ENCODE measurements around the gene BCHE. TPM values are rescaled to one million over a fixed set of nuclear protein-coding genes. Genes with fewer than 3 reads are reported as not detected.

The BCHE gene
- total and polyA plus RNA-seq, 2 donors (not counting 1 experiment from before 2014, with no cell fraction given) = 5.8 to 34.7 TPM

DNA sequence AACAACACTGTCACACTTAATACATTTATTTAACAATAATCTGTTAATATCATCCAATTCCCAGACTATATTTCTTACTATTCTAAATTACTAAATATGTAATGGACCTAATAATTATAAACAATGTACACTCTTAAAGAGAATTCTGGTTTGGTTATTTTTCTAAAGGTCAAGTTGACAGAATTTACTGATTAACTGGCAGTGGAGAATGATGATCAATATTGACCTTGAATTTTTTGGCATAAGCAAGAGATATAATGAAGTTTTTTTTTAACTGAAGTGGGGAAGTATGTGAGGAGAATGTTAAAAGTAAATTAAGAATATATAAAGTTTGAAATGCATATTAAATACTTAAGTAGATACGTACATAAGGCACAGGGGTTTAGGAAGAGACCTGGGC lies 33.8 kb downstream of the BCHE start:
- H3K79me2 ChIP-seq (ENCODE audit: control insufficient read depth, insufficient read depth, low read length) = no peaks in the 10 kb centered on the region
- DNase-seq (ENCODE audit: low read depth in 2 of 2) = no peak
- no peaks in the 10 kb centered on the region for H3K36me3 ChIP-seq (ENCODE audit: control insufficient read depth, insufficient read depth, low read length)
- H3K4me1 ChIP-seq (ENCODE audit: control insufficient read depth, extremely low read depth, insufficient read depth, low read length) = no peaks in the 10 kb centered on the region
- no peak overlapping the region for H3K4me3 ChIP-seq (replicated peaks in 1 of 4; ENCODE audit: control extremely low read depth in 1 of 4, insufficient read depth in 1 of 4, low read depth in 3 of 4, low read length in 4 of 4)
- no peak for TF ChIP-seq EZH2 (IDR thresholded peaks at IDR 0.05; ENCODE audit: low read length, missing control alignments)
- TF ChIP-seq, protein P1, sequence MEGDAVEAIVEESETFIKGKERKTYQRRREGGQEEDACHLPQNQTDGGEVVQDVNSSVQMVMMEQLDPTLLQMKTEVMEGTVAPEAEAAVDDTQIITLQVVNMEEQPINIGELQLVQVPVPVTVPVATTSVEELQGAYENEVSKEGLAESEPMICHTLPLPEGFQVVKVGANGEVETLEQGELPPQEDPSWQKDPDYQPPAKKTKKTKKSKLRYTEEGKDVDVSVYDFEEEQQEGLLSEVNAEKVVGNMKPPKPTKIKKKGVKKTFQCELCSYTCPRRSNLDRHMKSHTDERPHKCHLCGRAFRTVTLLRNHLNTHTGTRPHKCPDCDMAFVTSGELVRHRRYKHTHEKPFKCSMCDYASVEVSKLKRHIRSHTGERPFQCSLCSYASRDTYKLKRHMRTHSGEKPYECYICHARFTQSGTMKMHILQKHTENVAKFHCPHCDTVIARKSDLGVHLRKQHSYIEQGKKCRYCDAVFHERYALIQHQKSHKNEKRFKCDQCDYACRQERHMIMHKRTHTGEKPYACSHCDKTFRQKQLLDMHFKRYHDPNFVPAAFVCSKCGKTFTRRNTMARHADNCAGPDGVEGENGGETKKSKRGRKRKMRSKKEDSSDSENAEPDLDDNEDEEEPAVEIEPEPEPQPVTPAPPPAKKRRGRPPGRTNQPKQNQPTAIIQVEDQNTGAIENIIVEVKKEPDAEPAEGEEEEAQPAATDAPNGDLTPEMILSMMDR (conservative IDR thresholded peaks at IDR 0.05 in 1 of 2, IDR thresholded peaks at IDR 0.05 in 1 of 2; ENCODE audit: low read depth in 1 of 2, low read length in 2 of 2) = no peak
- H4K20me1 ChIP-seq (ENCODE audit: control insufficient read depth, extremely low read depth, insufficient read depth, low read length) = no peaks in the 10 kb centered on the region
- no peak overlapping the region for H3K9ac ChIP-seq (ENCODE audit: insufficient read depth, low read length)
- no peak overlapping the region for H3K27ac ChIP-seq (ENCODE audit: insufficient read depth, low read length)
- H3K9me3 ChIP-seq (ENCODE audit: control insufficient read depth, insufficient read depth, low read depth, low read length) = no peaks in the 10 kb centered on the region
- H3K27me3 ChIP-seq (ENCODE audit: control insufficient read depth, insufficient read depth, low read length) = no peaks in the 10 kb centered on the region
- no peak overlapping the region for H3K4me2 ChIP-seq (ENCODE audit: extremely low read depth, insufficient read depth, low read length)
- no peak overlapping the region for H2AFZ ChIP-seq (ENCODE audit: low read length)

DNA sequence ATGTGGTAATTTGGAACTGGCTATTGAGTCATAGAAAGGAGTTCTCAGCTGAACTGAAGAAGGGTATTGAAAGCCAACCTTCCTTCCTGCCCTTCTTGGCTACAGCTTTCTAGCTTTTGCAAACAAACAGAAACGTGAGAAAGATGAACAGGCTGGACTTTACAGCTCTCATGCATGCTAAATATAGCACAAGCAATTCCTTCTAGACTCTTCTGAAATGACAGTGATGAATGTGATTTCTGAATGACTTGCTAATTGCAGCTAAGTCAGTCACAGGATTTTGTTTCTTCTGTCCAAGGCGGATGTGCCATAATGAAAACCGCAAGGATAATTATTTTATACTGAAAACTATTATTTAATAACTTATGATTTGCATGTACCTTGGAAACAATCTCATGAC lies 36.3 kb downstream of the BCHE start:
- no peaks in the 10 kb centered on the region for H3K36me3 ChIP-seq (ENCODE audit: control insufficient read depth, insufficient read depth, low read length)
- H3K79me2 ChIP-seq (ENCODE audit: control insufficient read depth, insufficient read depth, low read length) = no peaks in the 10 kb centered on the region
- no peak overlapping the region for H3K4me2 ChIP-seq (ENCODE audit: extremely low read depth, insufficient read depth, low read length)
- no peaks in the 10 kb centered on the region for H3K4me1 ChIP-seq (ENCODE audit: control insufficient read depth, extremely low read depth, insufficient read depth, low read length)
- H3K27me3 ChIP-seq (ENCODE audit: control insufficient read depth, insufficient read depth, low read length) = no peaks in the 10 kb centered on the region
- no peak overlapping the region for H2AFZ ChIP-seq (ENCODE audit: low read length)
- H4K20me1 ChIP-seq (ENCODE audit: control insufficient read depth, extremely low read depth, insufficient read depth, low read length) = no peaks in the 10 kb centered on the region
- DNase-seq (ENCODE audit: low read depth in 2 of 2) = peak; percentile 3 to 12
- no peak overlapping the region for H3K4me3 ChIP-seq (replicated peaks in 1 of 4; ENCODE audit: control extremely low read depth in 1 of 4, insufficient read depth in 1 of 4, low read depth in 3 of 4, low read length in 4 of 4)
- H3K9me3 ChIP-seq (ENCODE audit: control insufficient read depth, insufficient read depth, low read depth, low read length) = no peaks in the 10 kb centered on the region
- TF ChIP-seq EZH2 (IDR thresholded peaks at IDR 0.05; ENCODE audit: low read length, missing control alignments) = no peak
- TF ChIP-seq, protein P1 (conservative IDR thresholded peaks at IDR 0.05 in 1 of 2, IDR thresholded peaks at IDR 0.05 in 1 of 2; ENCODE audit: low read depth in 1 of 2, low read length in 2 of 2) = no peak
- H3K9ac ChIP-seq (ENCODE audit: insufficient read depth, low read length) = no peak overlapping the region
- no peak overlapping the region for H3K27ac ChIP-seq (ENCODE audit: insufficient read depth, low read length)

DNA sequence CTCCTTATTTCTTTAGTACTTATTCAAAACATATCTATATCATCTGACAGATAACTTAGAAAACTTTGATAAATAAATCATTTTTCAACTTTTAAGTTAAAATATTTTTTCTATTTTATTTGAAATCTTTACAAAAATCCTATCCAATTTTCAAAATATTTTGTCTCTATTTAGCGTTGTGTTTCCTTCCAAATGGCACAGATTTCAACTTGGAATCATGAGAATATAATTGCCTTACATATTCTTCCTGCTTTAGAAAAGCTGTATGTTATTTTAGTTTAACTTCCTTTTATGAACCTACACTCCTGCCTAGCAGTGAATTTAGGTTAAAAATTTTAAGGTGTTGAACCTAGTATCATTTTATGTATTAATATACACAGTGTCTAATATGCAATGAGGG lies 38.2 kb downstream of the BCHE start:
- H3K27ac ChIP-seq (ENCODE audit: insufficient read depth, low read length) = no peak overlapping the region
- H3K9ac ChIP-seq (ENCODE audit: insufficient read depth, low read length) = no peak overlapping the region

More for the DNA sequence above, 38.2 kb downstream of the BCHE start:
- Histone ChIP-seq H3K79me2 (ENCODE audit: control insufficient read depth, insufficient read depth, low read length) (no peaks in the 10 kb centered on the region), H4K20me1 (ENCODE audit: control insufficient read depth, extremely low read depth, insufficient read depth, low read length) (no peaks in the 10 kb centered on the region), H3K9me3 (ENCODE audit: control insufficient read depth, insufficient read depth, low read depth, low read length) (no peaks in the 10 kb centered on the region), H3K4me1 (ENCODE audit: control insufficient read depth, extremely low read depth, insufficient read depth, low read length) (no peaks in the 10 kb centered on the region), H3K4me3 (replicated peaks in 1 of 4; ENCODE audit: control extremely low read depth in 1 of 4, insufficient read depth in 1 of 4, low read depth in 3 of 4, low read length in 4 of 4) (no peak overlapping the region), H2AFZ (ENCODE audit: low read length) (no peak overlapping the region), H3K4me2 (ENCODE audit: extremely low read depth, insufficient read depth, low read length) (no peak overlapping the region), H3K27me3 (ENCODE audit: control insufficient read depth, insufficient read depth, low read length) (no peaks in the 10 kb centered on the region), H3K36me3 (ENCODE audit: control insufficient read depth, insufficient read depth, low read length) (no peaks in the 10 kb centered on the region)
- no peak for DNase-seq (ENCODE audit: low read depth in 2 of 2)
- TF ChIP-seq, protein P1 (conservative IDR thresholded peaks at IDR 0.05 in 1 of 2, IDR thresholded peaks at IDR 0.05 in 1 of 2; ENCODE audit: low read depth in 1 of 2, low read length in 2 of 2) = no peak
- no peak for TF ChIP-seq EZH2 (IDR thresholded peaks at IDR 0.05; ENCODE audit: low read length, missing control alignments)

All from fibroblast of lung (primary cell).